ENCODE data around the gene SMOC2.
A peak's percentile ranks its signal among the peaks of the same experiment; 100 is the strongest.

Gene SMOC2

DNA sequence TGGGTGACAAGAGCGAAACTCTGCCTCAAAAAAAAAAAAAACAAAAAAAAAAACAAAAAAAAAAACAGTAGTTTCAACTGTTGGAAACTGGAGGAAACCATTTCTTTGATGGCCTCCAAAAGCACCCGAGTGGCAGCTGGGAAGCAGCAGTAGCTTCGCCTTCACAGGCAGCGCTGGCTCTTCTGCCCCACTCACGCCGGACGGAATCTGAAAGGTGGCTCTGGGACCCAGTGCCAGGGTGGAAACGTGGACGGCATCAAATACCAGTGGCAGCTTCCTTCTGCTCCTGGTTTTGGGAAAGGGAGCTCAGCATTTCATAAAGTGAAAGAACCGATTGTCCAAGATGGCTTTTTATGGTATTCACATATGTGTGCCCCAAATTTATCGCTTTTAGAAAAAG, 159.4 kb downstream of the SMOC2 start:
- no peak for DNase-seq (ENCODE audit: low spot score)

DNA sequence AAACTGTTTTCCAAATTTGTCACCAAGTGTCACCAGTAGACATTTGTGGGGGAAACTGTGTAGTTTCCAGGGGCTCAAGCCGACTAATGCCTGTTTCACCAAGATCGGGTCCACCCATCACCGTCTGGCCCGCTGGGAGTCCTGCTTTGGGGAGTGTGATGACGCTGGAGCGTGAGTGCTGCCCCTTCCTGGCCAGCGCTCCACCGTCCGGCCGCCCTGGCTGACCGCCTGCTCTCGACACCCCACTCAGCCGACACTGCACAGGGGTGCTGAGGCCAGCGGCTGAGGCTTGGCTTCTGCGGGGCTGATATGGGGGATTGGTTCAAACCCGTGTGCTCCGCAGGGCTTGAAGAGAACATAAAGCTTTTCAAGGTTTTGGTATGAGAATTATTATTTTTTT, 160.1 kb downstream of the SMOC2 start:
- peak; percentile 51 for DNase-seq (ENCODE audit: low spot score)

DNA sequence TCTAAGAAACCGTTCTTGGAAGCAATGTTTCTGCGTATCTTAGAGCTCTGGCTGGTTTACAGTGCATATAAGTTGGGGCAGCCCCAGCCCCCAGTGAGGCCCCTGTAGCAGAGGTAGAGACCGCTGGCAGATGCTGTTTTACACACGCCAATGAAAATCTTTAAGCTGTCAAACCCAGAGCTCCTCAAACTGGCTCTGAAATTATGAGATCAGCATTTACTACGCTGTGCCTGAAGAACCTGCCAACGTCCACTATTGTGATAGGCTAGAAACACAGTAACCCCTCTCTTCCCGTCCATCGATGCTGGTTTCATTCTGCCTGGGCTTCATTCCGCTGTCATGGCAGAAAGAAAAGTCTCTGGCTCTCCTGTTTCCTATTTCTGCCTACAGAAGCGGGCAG, 160.6 kb downstream of the SMOC2 start:
- peak; percentile 56 for DNase-seq (ENCODE audit: low spot score)

DNA sequence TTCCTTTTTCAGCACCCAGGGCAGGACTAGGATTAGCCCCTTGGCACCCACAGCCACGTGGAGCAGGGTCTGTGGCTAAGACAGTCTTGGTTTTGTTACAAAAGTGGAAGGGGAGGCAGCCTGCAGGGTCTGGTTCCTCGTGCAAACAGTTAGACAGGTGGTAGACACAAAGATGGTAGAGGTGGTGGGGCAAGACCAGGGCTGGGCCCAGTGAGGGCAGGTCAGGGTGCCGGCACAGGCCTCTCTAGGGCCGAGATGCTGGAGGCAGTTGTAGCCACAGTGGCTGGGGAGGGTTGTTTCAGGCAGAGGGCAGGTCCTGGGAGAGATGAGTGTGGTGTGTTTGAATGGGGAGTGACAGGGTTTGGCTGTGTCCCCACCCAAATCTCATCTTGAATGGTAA, 161.6 kb downstream of the SMOC2 start:
- DNase-seq (ENCODE audit: low spot score) = peak; percentile 60

DNA sequence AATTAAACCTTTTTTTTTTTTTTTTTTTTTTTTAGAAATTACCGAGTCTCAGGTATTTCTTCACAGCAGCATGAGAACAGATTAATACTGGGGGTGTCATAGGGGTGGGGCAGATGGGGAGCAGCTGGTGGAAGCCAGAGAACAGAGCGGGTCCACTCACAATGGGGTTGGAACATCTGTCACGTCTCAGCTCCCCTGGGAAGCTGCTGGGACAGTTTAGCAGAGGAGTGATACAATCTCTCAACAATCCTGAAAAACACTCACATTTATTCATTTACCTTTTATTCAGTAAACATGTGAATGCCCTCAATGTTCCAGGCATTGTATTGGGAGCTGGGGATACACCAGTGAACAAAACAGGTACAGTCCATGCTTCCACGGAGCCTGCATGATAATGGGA, 162.2 kb downstream of the SMOC2 start:
- DNase-seq (ENCODE audit: low spot score) = peak; percentile 1

DNA sequence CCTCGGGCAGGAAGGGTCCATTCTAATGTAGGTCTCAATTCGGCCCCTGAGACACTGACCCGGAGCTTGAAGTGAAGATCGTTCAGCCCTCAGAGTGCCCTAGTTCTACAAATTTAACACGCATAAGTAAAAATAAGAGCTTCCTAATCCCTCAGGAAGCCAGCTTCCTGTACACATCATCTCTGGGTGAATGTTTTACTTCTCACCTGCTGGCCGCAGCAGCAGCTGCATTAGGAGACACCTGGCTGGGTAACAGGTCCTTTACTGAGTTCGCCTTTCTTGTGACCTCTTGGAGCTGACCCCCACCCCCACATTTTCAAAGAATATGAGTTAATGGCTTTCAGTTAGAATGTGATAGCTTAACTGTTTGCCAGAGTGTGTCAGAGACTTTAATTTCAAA, 165.0 kb downstream of the SMOC2 start:
- no peak for DNase-seq (ENCODE audit: low spot score)

DNA sequence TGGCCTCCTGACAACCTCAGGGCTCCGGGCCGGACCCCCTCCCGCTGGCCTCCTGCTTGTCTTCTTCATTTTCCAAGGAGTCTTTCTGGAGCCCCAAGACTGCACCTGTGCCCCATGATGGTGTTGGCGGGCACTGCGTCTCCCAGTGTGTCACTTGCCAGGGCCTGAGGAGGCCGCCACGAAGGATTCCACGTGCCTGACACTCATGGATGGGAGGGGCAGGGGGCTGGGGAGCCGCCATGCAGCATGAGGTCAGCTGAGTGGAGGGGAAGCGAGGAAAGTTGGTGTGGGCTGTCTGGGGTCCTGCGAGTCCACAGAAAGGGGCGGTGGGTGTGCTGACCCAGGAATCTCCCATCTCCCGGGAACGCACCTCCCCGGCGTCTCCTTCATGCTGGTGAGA, 165.7 kb downstream of the SMOC2 start:
- DNase-seq (ENCODE audit: low spot score) = peak; percentile 38

DNA sequence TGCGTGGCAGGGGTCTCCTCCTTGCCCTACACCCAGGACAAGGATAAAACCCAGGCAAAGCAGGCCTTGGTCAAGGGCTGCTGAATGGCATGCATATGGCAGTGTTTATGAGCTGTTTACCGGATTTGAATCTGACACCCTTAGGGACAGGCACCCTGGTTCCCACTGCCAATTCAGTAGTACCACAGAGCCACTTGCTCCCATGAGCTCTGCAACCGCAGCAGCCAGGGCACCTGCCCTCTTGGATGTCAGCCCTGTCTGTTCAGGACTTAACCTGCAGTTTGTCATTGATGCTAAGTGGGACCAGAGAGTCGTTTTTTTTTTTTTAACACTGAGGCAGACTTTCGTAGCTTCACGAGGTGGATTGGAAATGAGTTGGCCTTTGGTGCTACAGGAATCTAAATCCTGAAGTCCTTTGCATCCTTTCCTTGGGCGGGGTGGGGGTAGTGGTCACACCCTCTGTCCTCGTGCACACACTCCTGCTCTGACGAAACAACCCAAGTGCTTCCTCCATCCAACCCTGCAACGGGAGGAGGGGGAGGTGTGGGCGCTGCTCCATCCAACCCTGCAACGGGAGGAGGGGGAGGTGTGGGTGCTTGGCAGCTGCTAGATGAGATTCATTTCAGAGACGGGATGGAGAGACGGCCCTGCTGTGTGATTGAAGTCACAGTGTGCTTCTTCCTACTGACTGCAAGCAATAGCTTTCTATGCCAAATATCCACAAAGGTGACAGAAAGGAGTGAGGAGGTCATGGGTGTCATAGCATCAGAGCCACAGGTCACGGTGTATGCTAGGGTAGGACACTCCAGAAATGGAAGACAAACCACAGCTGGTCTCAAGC, 166.5 kb downstream of the SMOC2 start:
- no peak for DNase-seq (ENCODE audit: low spot score)

DNA sequence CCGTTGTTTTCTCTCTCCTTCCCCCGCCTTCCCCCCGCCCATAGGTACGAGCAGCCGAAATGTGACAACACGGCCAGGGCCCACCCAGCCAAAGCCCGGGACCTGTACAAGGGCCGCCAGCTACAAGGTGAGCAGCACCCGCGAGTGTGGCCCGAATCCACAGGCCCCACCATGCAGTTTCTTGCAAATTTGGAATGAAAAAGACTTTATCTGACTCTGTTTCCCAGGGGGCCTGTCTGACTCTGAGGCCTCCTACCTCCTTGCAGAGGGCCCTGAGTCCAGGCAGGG, 167.1 kb downstream of the SMOC2 start:
- no peak for DNase-seq (ENCODE audit: low spot score)

DNA sequence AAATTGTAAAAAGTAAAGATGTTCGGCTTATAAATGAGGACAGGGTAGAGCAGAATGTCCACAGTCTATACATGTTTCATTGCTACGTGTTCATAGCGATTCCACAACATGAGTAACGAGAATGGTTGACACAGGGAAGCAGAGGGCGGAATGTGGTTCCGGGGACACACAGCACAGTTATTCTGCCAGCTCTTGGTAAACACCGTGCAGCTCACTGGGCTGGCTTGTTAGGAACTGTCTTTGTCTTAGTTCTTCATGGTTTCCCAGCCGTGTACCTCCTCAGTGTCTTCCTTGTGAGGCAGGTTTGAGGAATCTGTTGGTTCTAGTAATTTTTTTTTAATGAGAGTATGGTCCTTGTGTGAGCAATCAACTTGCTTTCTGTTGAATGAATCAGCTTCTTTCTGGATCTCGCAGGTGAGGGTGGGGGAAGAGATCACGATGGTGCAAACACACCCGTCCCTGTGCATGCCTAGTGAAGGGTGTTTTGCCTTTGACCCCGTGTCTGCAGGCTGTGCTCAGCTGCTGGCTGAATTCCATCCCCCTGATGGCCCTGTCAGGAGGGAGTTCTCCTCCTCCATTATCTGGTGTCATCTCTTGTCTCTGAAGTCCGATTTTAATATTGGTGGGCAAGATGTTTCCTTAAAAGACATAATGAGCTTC, 168.2 kb downstream of the SMOC2 start:
- peak; percentile 20 for DNase-seq (ENCODE audit: low spot score)

DNA sequence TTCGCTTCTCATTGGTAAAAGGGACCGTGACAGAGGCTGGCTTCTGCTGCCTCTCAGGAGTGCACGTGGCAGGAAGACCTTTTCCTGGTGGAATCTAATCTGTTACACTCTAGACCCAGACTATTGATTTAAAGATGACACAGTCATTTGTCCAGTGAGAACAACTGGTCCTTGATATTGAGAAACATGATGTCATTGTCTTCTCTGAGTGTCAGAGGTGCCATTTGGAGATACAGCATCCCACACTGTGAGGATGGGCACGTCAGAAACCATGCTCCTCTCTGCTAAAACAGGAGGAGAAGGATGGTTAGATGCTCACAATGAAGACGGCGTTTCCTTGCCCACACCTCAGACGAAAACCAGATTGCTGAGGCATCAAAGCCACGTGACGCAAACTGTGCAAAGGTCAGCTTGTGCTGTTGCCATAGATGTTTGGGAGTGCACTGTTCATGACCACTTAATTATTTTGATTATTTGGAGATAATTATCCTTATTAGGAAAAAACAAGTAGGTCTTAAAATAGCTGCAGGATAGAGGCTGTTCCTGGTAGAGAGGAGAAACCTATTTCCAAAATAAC, 169.0 kb downstream of the SMOC2 start:
- peak; percentile 49 for DNase-seq (ENCODE audit: low spot score)

DNA sequence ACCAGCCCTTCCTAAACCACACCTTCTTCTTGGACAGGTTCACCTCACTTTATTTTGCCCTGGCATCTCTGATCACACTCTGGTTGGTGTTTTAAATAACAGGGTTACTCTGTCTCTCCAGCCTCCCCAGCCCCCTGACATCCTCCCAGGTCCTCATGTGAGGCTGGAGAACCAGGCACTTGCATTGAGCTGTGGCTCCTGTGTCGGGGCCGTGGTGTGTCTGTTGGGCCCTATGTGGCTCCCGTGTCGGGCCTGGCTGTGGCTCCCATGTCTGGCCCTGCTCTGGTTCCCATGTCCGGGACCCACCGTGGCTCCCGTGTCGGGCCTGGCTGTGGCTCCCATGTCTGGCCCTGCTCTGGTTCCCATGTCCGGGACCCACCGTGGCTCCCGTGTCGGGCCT, 170.0 kb downstream of the SMOC2 start:
- peak; percentile 6 for DNase-seq (ENCODE audit: low spot score)

DNA sequence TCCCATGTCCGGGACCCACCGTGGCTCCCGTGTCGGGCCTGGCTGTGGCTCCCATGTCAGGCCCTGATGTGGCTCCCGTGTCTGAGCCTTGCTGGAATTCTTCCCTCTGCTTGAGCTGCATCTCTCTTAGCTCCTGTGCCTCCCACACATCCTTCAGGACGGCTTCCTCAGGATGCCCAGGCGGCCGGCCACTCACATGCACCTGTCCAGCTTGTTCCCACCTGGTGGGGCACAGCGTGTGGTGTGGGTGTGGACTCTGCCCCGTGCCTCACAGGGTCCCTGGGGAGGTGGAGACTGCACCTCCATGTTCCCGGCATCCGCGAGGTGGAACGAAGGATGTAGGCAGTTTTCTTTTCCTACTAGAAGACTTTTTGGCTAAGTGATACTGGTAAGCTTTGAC, 170.7 kb downstream of the SMOC2 start:
- no peak for DNase-seq (ENCODE audit: low spot score)

DNA sequence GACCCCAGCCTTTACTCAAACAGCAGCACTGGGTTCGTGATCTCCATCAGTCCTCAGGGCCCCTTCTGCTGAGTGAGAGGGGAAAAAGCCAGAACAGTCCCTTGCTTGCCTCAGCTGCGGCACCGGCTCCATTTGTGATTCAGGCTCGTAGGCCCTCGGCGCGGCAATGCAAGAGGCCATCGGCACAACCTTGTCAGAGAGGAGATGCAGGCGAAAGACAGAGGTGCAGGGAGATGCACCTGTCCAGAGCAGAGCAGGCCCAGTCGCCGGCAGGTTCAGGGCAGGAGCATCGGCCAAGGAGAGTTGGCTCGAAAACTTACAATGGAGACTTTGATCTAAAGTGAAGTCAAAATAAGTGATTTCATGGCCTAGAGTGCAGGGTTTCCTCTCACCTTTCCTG, 171.6 kb downstream of the SMOC2 start:
- DNase-seq (ENCODE audit: low spot score) = no peak

DNA sequence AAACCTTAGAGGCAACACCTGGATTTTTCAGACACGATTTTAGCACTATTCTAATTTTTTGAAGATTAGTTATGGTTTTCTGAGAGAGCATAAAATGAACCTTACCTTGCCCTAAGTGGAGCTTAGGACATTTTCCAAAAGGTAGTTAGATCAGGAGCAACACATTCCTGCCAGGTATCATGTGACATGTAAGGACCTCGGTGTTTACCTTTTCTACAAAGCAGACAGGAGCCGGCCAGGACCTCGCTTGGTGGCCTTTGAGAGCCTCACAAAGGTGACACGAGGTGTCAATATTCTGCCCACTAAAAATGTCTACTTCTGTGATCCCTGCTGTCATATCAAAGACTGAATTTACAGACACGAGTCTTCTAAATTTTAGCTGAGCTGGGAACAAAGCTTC, 174.9 kb downstream of the SMOC2 start:
- no peak for DNase-seq (ENCODE audit: low spot score)

DNA sequence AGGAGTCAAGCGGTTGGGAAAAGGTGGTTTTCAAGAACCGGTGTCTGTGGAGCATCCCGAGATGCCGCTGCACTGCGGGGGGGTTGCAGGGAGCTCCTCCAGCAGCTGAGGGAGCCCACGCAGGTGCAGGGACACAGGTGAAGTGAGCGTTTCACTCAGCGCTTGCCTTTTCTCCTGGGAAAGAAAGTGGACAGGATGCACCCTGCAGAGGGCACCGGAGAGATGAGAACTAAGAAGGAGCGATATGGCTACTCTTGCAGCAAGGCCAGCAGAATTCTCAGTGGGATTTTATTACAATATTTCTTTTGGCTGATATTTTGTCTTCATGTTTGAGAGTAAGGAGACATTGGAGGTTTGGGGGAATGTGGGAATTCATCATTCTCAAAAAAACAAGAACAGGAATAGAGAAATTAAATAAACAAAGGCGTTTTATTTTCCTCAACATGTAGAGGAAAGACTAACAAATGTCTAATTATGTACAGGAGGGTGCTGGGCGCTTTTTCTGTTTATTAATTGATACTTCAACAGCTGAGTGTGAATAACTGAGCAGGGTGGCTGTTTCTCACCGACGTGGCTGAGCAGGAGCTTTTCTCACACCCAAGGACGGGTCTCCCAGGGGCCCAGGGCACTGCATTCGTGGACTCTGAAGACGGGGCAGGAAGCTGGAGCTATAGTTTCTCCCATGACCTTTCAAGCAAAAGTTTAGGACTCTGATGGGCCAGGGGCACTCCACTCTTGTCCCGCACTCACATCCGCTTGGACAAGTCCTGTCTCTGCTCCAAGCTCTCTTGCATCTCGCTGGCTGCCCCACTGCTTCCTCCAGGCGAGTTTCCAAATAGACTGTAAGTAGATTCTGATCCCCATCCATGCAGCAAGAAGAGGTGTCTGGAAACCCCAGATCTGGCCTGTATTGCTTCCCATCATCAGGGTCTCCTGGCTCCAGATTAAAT, 176.1 kb downstream of the SMOC2 start:
- no peak for DNase-seq (ENCODE audit: low spot score)

DNA sequence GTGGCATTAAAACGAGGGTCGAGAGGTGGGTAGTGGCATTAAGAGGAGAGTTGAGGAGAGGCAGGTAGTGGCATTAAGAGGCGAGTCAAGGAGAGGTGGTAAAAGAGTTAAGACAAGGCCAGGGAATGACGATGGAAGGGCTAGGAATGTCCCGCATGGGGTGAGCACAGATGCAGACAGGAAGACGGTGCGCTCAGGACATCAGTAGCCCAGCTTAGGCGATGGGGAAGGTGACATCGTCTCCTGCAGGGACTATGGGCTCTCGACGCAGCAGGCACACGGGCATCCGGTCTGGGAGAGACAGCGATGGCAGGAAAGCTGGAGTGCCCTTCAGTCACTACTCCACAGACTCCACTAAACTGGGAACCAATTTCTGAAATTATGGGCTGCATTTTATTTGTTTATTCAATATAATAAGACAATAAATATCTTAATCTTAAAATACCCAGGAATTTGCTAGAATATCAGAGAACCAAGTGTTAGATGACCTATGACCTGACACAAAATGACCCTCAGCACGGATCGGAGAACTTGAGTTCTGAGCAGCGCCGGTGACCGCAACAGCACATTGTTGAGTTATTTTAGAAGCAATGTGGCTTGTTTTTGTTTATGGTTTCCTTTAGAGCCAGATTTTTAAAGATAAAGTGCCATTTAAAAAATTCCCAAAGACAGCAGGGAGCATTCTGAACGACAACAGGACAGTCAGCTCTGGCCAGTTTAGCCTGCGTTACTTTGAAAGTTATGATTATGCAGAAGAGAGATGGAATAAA, 177.7 kb downstream of the SMOC2 start:
- DNase-seq (ENCODE audit: low spot score) = no peak

DNA sequence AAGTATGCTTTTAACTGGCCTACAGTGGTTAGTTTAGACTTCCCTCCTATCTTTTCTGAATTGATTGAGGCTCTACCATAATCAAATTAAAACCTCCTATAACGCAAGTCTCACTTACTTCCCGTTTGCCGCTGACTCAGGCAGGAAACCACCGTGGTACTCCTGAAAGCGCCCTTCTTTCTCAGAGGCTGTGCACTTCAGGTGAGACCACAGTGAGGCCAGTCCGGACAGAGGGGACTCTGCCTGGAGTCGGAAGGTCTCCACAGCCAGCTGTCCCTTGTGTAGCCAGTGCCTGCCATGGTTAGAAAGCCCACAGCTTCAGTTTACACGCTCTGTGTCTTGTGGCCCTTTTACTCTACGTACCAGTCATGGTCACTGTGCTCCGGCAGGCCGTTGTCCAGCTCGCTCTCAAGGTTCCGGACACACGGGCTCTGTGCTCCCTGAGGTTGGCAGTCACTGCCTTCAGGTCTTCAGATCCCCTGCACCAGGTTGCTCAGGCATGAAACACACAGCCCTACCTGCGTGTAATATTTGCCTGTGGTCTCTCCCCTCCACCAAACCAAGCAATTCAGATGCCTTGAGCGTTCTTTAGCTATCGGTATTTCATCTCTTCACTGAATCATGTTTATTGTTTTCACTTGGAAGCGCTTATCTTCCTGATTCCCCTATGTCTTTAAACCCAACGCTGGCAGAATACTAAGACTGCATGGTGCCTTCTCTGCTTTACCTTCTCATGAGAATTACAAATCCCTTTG, 178.8 kb downstream of the SMOC2 start:
- DNase-seq (ENCODE audit: low spot score) = no peak

DNA sequence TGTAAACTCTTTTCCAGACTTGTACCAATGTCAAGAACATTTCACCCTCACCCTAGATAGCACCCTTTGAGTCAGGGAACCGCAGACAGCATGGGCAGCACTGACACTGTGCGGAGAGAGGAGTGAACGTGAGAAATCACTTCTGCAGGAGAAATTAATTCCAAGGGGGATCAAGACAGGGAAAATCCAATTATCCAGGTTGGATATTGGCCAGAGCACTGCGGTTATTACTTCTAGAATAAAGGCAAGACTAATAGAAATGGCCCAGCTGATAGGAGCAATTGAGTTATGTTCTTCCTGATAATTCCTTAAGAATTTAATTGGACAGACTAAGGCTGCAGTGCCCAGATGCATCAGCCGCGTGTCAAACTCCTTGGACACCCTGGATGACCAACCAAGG, 179.6 kb downstream of the SMOC2 start:
- no peak for DNase-seq (ENCODE audit: low spot score)

DNA sequence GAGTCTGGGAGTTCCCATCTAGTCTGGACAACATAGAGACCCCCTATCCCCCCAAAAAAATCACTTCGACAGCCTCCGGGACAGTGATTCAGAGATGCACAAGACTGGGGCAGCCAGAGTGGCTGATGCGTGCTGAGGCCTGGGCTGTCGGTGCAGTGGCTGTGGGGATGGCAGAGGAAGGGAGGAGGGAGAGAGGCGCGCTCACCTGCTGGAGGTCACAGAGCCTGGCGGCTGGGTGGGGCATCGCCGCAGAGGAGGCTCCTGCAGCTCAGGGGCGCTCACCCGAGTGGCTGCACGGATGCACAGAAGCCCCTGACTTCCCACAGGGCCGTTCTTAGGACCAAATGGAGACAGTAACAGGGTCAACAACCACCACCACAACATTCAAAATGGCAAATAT, 182.8 kb downstream of the SMOC2 start:
- no peak for DNase-seq (ENCODE audit: low spot score)

DNA sequence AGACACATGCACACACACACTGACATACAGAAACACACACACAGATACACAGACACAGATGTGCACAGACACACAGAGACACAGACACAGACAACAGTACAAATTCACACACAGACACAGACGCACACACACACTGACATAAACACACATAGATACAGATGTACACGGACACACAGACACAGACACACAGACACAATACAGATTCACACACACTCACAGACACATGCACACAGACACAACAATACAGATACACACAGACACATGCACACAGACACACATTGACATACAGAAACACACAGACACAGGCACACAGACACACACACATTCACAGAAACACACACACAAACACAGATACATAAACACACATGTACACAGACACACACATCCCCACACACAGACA, 183.6 kb downstream of the SMOC2 start:
- DNase-seq (ENCODE audit: low spot score) = no peak
